Kidney glomerular epithelial cell (primary cell): ENCODE measurements around the gene C5AR2.
"Not testable (repeated sequence)": the region's sequence is repeated elsewhere in the genome, so short reads cannot be mapped to it uniquely, and the experiment has no call there.

ENCODE experiments used
- DNase-seq: peaks from one replicate; lab custom pipeline; 2025; lab: John Stamatoyannopoulos, UW

The C5AR2 gene

GRCh38 chr19:47363758-47364531 is 32.0 kb downstream of the C5AR2 start:
- DNase-seq: no peak

GRCh38 chr19:47365455-47365854 is 33.5 kb downstream of the C5AR2 start:
- DNase-seq: not testable (repeated sequence)

GRCh38 chr19:47370045-47370611 is 38.2 kb downstream of the C5AR2 start:
- no peak for DNase-seq

GRCh38 chr19:47371261-47371660 is 39.3 kb downstream of the C5AR2 start:
- no peak for DNase-seq

- no peak for DNase-seq
Measured at GRCh38 chr19:47372603-47373002, 40.6 kb downstream of the C5AR2 start.

- DNase-seq: no peak
Measured at GRCh38 chr19:47373246-47374240, 41.6 kb downstream of the C5AR2 start.

- no peak for DNase-seq
Measured at GRCh38 chr19:47374876-47375693, 43.1 kb downstream of the C5AR2 start.

- DNase-seq: no peak
Measured at GRCh38 chr19:47375694-47376588, 44.0 kb downstream of the C5AR2 start.

- DNase-seq: no peak
Measured at GRCh38 chr19:47376589-47377144, 44.7 kb downstream of the C5AR2 start.

- no peak for DNase-seq
Measured at GRCh38 chr19:47377208-47377701, 45.3 kb downstream of the C5AR2 start.

GRCh38 chr19:47377801-47378200 is 45.8 kb downstream of the C5AR2 start:
- no peak for DNase-seq

GRCh38 chr19:47378246-47378645 is 46.3 kb downstream of the C5AR2 start:
- no peak for DNase-seq

- DNase-seq: no peak
Measured at GRCh38 chr19:47379381-47379938, 47.5 kb downstream of the C5AR2 start.

GRCh38 chr19:47380559-47380958 is 48.6 kb downstream of the C5AR2 start:
- DNase-seq: no peak

GRCh38 chr19:47381121-47381520 is 49.1 kb downstream of the C5AR2 start:
- no peak for DNase-seq

GRCh38 chr19:47381653-47382279 is 49.8 kb downstream of the C5AR2 start:
- no peak for DNase-seq

GRCh38 chr19:47383890-47384289 is 51.9 kb downstream of the C5AR2 start:
- DNase-seq: not testable (repeated sequence)

- DNase-seq: not testable (repeated sequence)
Measured at GRCh38 chr19:47384533-47384932, 52.6 kb downstream of the C5AR2 start.

GRCh38 chr19:47386582-47386981 is 54.6 kb downstream of the C5AR2 start:
- not testable (repeated sequence) for DNase-seq
